ENCODE results near the gene DACH1.

Gene DACH1

GRCh38 chr13:71583581-71583980 lies 283.4 kb downstream of the DACH1 start:
- no peak for DNase-seq (ENCODE audit: low spot score)

- no peak for DNase-seq (ENCODE audit: low spot score)
These were observed 286.4 kb downstream of the DACH1 start for GRCh38 chr13:71580614-71581013.

DNA sequence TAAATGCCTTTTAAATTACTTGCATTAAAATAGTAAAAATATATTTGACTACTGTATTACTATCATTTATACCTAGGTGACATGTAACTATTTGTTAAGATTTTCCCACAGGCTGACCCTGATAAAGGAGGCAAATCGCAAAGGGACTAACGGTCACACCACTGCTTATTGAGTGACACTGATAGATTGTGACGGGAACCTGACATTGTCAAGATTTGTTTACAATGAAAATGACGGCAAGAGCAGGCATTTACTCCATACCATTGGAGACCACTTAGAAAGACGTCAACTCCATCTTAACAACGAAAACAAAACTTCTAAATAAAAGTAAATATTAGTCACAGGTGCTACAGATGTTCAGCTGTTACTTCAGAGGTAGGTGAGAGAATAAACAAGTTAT lies 289.0 kb downstream of the DACH1 start:
- DNase-seq (ENCODE audit: low spot score), result no peak

- no peak for DNase-seq (ENCODE audit: low spot score)
These were observed 289.9 kb downstream of the DACH1 start for GRCh38 chr13:71577127-71577526.

GRCh38 chr13:71576571-71576970 lies 290.4 kb downstream of the DACH1 start:
- no peak for DNase-seq (ENCODE audit: low spot score)

DNA sequence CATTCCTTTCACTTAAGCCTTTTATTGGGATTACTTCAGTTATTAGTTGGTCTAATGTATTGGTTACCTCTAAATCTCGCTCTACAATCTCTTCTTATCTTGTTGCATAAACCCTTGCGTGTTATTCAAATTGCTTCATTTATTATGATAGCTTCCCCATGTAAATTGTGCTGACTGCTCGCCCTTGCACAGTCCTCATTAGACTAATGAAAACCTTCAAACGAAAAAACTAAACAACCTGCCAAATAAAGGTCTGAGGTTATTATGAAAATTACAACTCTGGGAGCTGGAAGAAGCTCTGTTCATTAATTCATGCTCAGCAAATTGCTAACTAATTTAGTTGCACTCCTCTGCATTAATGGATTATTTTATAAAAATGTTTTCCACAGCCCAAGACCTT lies 320.1 kb downstream of the DACH1 start:
- DNase-seq (ENCODE audit: low spot score), result no peak

DNA sequence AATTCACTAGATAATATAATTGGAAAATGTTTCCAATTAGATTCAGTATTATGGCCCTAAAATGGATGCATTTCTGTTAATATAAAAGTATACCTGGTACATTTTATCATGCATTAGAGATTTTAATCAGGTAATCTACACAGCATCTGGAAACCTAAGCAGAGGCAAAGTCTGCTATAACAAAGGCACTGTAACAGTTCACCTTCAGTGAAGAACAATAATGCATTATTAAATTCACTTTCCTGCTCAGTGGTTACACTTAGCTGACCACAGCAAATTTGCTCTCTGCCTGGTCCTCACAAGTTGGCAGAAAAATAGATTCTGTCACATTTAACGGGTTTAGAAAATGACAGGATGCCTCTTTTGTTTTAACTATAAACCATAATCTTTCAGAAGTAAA lies 326.9 kb downstream of the DACH1 start:
- DNase-seq (ENCODE audit: low spot score), result no peak

DNA sequence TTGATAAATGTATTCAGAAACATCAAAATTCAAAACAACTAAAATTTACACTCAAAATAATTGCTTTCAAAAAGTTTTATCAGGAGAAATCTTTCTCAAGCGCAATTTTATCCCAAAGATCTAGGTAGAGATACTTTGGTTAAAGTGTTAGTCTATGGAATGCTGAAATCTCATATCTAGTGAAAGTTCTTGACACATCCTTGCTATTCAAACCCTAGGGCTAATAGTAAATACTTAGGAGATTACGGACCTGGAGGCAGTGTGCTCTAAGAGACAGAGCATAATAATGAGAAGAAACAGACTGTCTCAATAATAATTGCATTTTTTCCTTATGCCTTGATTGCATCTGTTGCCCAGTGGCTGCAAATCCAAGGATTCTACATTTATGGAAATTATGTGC lies 330.8 kb downstream of the DACH1 start:
- DNase-seq (ENCODE audit: low spot score), result no peak

DNA sequence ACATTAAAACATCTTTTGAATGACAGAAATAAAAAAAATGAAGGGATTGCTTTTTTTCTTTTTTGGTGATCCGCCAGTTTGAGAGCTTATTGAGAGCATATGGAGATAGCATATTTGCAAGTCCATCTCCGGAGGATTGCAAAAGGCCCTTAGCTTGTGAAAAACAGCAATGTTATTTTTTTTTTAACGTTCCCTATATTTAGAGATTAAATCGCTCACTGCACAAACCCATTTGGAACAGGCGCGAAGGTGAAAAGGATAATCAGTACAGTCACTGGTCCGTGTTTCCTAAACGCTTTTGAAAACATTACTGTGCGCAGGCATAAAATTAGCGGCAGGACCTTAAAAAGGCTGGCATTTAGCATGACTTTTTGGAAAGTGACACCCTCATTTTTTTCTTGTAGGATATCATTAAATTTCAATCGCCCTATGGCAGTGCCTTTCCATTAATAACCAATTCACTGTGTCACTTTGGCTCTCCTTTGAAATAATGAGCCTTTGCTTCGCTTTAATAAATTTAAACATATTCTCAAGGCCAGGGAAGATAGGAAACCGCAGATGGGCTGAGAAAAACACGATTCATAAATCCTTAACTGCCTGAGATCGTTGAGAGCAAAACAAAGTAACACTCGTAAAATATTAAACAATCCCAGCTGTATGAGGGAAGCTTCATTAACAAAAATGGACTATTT lies 342.2 kb downstream of the DACH1 start:
- DNase-seq (ENCODE audit: low spot score), result no peak

DNA sequence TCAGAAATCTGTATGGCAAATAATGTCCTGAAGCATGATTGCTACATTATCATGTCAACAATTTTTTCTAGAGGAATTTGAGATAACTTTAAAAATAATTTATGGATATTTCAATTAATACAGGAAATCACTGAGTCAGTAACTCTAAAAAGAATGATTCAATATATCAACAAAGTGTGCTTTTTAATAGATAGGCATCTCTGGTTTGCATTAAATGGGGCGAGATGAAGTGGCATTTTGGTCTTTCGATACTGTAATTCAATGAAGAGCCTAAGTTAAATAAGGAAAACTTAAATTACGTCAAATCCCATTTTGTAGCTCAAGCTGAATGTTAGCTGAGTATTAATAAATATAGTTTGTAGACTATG lies 342.8 kb downstream of the DACH1 start:
- no peak for DNase-seq (ENCODE audit: low spot score)

- DNase-seq (ENCODE audit: low spot score), result no peak
These were observed 344.0 kb downstream of the DACH1 start for GRCh38 chr13:71522941-71523526.

DNA sequence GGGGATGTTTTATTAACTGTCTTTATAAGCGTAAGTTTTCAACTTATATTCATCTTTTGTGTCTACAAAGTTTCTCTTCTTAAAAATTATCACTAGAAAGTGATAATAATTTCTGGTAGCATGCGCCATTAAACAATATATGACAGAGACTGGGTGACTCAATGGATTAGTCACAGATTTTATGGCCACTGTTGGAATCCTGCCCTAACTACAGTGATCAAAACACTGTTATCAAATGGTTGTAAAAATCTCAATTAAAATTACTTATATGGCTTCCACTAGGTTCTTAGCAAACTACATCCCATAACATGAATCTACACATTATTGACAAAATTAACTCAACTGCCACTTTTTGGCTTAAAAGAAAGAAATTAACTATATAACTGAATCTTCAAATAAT lies 350.0 kb downstream of the DACH1 start:
- DNase-seq (ENCODE audit: low spot score), result no peak

DNA sequence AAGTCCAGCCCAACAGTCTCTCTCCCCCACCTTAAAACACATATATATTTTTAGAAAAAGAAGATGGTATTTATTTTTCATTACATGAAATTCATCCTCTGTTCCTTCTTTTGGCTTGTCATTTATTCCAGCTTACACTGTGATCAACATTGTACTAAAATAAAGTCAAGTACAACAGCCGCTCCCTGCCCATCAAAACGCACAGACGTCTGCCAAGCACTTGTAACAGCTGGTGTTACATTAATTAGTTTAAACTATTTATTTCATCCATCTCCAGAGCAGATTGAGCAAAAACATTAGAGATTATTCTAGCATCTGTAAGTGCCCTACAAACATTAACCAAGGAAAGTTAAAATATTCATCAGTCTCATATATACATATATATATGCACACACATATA lies 350.5 kb downstream of the DACH1 start:
- no peak for DNase-seq (ENCODE audit: low spot score)

- DNase-seq (ENCODE audit: low spot score), result no peak
These were observed 351.3 kb downstream of the DACH1 start for GRCh38 chr13:71515744-71516038.

- DNase-seq (ENCODE audit: low spot score), result no peak
These were observed 351.9 kb downstream of the DACH1 start for GRCh38 chr13:71514900-71515743.

DNA sequence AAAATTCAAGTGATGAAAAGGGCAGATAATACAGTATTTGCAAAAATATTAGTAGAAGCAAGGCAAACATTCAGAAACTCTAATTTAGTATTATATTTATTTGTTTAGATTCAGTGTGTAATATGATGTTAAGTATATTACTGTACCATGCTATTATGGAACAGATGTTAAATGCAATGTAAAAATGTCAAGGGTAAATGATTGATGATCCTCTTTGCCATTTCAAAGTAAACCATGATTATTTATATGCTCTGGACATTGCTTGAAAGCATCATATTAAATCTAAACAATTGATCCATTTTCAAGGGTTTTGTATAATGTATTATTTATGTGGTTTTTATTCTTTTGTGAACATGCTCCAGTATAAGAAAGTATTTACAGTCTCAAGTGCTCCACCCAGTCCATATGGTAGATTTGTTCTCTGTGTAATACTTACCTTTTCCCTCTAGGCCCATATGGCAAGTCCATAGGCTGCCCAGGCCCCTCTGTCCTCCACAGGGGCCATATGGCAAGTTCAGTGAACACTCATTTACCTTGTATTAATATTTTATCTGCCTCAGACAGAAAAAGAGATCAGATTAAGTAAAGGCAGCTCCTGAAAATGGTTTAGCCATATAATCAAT lies 353.5 kb downstream of the DACH1 start:
- DNase-seq (ENCODE audit: low spot score), result no peak

- DNase-seq (ENCODE audit: low spot score), result no peak
These were observed 363.2 kb downstream of the DACH1 start for GRCh38 chr13:71503781-71504180.

- DNase-seq (ENCODE audit: low spot score), result no peak
These were observed 367.0 kb downstream of the DACH1 start for GRCh38 chr13:71499944-71500514.

GRCh38 chr13:71499235-71499634 lies 367.8 kb downstream of the DACH1 start:
- DNase-seq (ENCODE audit: low spot score), result no peak

- no peak for DNase-seq (ENCODE audit: low spot score)
These were observed 373.8 kb downstream of the DACH1 start for GRCh38 chr13:71493189-71493588.

GRCh38 chr13:71492346-71492871 lies 374.6 kb downstream of the DACH1 start:
- DNase-seq (ENCODE audit: low spot score), result no peak

- DNase-seq (ENCODE audit: low spot score), result no peak
These were observed 376.0 kb downstream of the DACH1 start for GRCh38 chr13:71491010-71491409.
